Heart right ventricle (tissue), 16 donors: ENCODE data around the gene HS1BP3. TPM values are rescaled to one million over a fixed set of nuclear protein-coding genes. Genes with fewer than 3 reads are reported as not detected.

Experiments
- ATAC-seq, 8 donors: fragments of 200-7000 bp; cut with Tn5 transposase; one replicate each; pipeline ENCODE4 v1.9.1; 2020; ENCODE audit warnings: mild to moderate bottlenecking in 8 of 8, moderate library complexity in 8 of 8, moderate number of reproducible peaks in 1 of 8
- DNase-seq, 2 donors: peaks; one replicate each; pipeline ENCODE4 v3.0.0-alpha.2; 2020
- H3K27ac ChIP-seq, 10 donors: fragments of 200-600 bp; sonication (generic) in 2 of 10; one replicate each; pipeline versions ENCODE4 v1.5.0 to v1.8.0; 2020 to 2022; ENCODE audit warnings: mild to moderate bottlenecking in 3 of 10
- H3K27me3 ChIP-seq, 7 donors: fragments of 200-600 bp; one replicate each; pipeline ENCODE4 v1.8.0; 2021 to 2022; ENCODE audit warnings: mild to moderate bottlenecking in 2 of 7
- H3K36me3 ChIP-seq, 9 donors: fragments of 200-600 bp; sonication (generic) in 1 of 9; one replicate each; pipeline versions ENCODE4 v1.5.0 to v1.8.0; 2020 to 2022; ENCODE audit warnings: mild to moderate bottlenecking in 2 of 9
- H3K4me1 ChIP-seq, 9 donors: fragments of 200-600 bp; sonication (generic) in 1 of 9; one replicate each; pipeline versions ENCODE4 v1.5.0 to v1.8.0; 2020 to 2022; ENCODE audit warnings: mild to moderate bottlenecking in 4 of 9
- H3K4me3 ChIP-seq, 10 donors: fragments of 200-600 bp; sonication (generic) in 2 of 10; one replicate each; pipeline versions ENCODE4 v1.5.0 to v1.8.0; 2020 to 2022; ENCODE audit warnings: mild to moderate bottlenecking in 7 of 10, moderate library complexity in 2 of 10
- H3K9me3 ChIP-seq, 11 donors: fragments of 200-600 bp in 10 of 11; sonication (generic) in 2 of 11; one replicate each; pipeline versions ENCODE4 v1.5.0 to v1.8.0; 2013 to 2022; ENCODE audit warnings: mild to moderate bottlenecking in 2 of 11, control low read depth in 1 of 11, moderate library complexity in 1 of 11
- CTCF ChIP-seq, 9 donors: fragments of 200-600 bp; sonication (generic) in 2 of 9; IDR thresholded peaks; one replicate each; pipeline versions ENCODE4 v1.5.0 to v1.8.0; 2021 to 2022; ENCODE audit warnings: antibody characterized with exemption in 9 of 9, mild to moderate bottlenecking in 5 of 9, moderate library complexity in 1 of 9
- WGBS, 2 donors: extraction: QIAGEN DNeasy Blood & Tissue Kit; methylation state at CpG; one replicate each; pipeline ENCODE4 v1.1.7; 2013; ENCODE audit warnings: inconsistent platforms in 1 of 2; 5-methylcytosine and 5-hydroxymethylcytosine counted together
- intact Hi-C, 10 donors: fragments of 100-400 bp; cut with DNase I; formaldehyde crosslinking; loops; one replicate each; pipeline versions ENCODE4 v1.11.1 to v1.14.2; 2022
- long read RNA-seq, 3 donors: library from polyadenylated mRNA; unstranded; transcript quantifications; one replicate each; pipeline ENCODE4 v2.0.0, GENCODE V29; 2020 to 2021
- polyA plus RNA-seq, 2 donors: library from polyadenylated mRNA; stranded (reverse); fragments of 200-250 nt; gene quantifications; one replicate each; pipeline ENCODE4 v1.2.3, GENCODE V29; 2013
- total RNA-seq, 10 donors: library from RNA; stranded (reverse); fragmentation: NEBNext Ultra II Directional in 3 of 10; extraction: Animal tissue kit (Norgen Biotek cat#: 25700) in 3 of 10; gene quantifications; one replicate each; pipeline versions ENCODE4 v1.2.1 to v1.2.4, GENCODE V29; 2021 to 2023
- donor health status: Arrhythmogenic right ventricular cardiomyopathy.
- donor health status: ischemic (EF 13 %, LVEDD 7.1; RV severe dilation, severe dysfunction).
- donor health status: healthy with polysubstance abuse.
- donor health status: DM: no; HTN: yes; CAD: no.
- donor health status: DM: no; HTN: no; CAD: no.
- donor health status: ischemic (EF 25% LVEDD 6.9; RV normal size, moderate dysfunction).
- donor health status: ischemic (EF 25% LVEDD 5.7; RV mildly dilated, moderate dysfunction).
- donor health status: healthy.
- donor health status: DM: yes; HTN: yes; CAD: no.
- donor health status: Ischemic cardiomyopathy.
- donor health status: ischemic (EF 35%, LVEDD 5.7; RV mildly dilated, moderate dysfunction).
- donor health status: nonischemic (EF 11% LVEDD 7.7; RV severe dilation, severe dysfunction).
- donor health status: DM: yes; HTN: yes; CAD: no.
- donor health status: PGD.
- donor health status: ischemic (EF 29% LVEDD 5.4; RV normal size, mild dysfunction).
- donor health status: nonischemic (EF 23%, LVEDD 6.1; RV moderate dilation, normal function).

The HS1BP3 gene
- total RNA-seq (10 to 100 TPM; 11.3 to 26.3 (median 16.1) TPM), polyA plus RNA-seq (10 to 100 TPM; 16.8 to 24.6 TPM)
- long read RNA-seq, donor 1, transcript HS1BP3-201 (7 exons, 2,370 nt) = major isoform, 12 of 17 reads
- long read RNA-seq, donor 1, partial matches to known transcripts = 3 of 17 reads
- long read RNA-seq, donor 1, other reads (novel, unspliced or antisense) = 2 of 17 reads
- long read RNA-seq, donor 2, partial matches to known transcripts = 0 of 12 reads
- long read RNA-seq, donor 2, other reads (novel, unspliced or antisense) = 7 of 12 reads
- long read RNA-seq, donor 3, transcript HS1BP3-201 (7 exons, 2,370 nt) = major isoform, 44 of 82 reads
- long read RNA-seq, donor 3, partial matches to known transcripts = 20 of 82 reads
- long read RNA-seq, donor 3, other reads (novel, unspliced or antisense) = 18 of 82 reads

- intact Hi-C loops = loop anchor here in 1 of 10 donors (5.0 kb wide), 1 partner anchor 749 kb away; the partner anchor contains the start of gene TTC32
- Histone ChIP-seq H3K9me3 (no peaks in the 10 kb centered on the region), H3K27ac (peak within 1 kb of the TSS; percentile 22 to 97 (median 90)), H3K4me1 (peaks cover 3 to 39% (median 35%) of the 10 kb centered on the region in 9 donors), H3K27me3 (peaks cover 0 to 4% (median 0%) of the 10 kb centered on the region in 7 donors), H3K4me3 (peak within 1 kb of the TSS; percentile 72 to 99 (median 94)), H3K36me3 (peaks cover 0 to 8% (median 0%) of the 10 kb centered on the region in 9 donors)
- WGBS, 2 donors = 1% methylated on average over 66 to 72 of the region's 72 CpGs
- ATAC-seq (peak; percentile 91 to 98 (median 96)), DNase-seq (peak; percentile 79 to 88)
- TF ChIP-seq CTCF (IDR thresholded peaks at IDR 0.05) = peak; percentile 74 to 99 (median 92)
Measured at GRCh38 chr2:20650877-20651730, at the start of gene HS1BP3. Gene HS1BP3, minus strand, starts transcription at chr2:20651098. Its CDS starts 35 bp downstream, at chr2:20651063.

- Histone ChIP-seq H3K36me3 (peaks cover 0 to 12% (median 0%) of the 10 kb centered on the region in 9 donors), H3K4me3 (peak overlapping the region in 4 of 10 donors; percentile 10 to 27 (median 18)), H3K27me3 (no peaks in the 10 kb centered on the region), H3K27ac (peak overlapping the region in 5 of 10 donors; percentile 2 to 53 (median 42)), H3K4me1 (peaks cover 0 to 18% (median 8%) of the 10 kb centered on the region in 9 donors), H3K9me3 (no peaks in the 10 kb centered on the region)
- WGBS, 2 donors = 53 to 57% methylated on average over 4 of the region's 4 CpGs
- no peak for TF ChIP-seq CTCF (IDR thresholded peaks at IDR 0.05)
- peak in 2 of 8 donors; percentile 13 to 29 for ATAC-seq
- DNase-seq = no peak
- intact Hi-C loops = no loop called here
Measured at GRCh38 chr2:20698916-20699613, 48.2 kb upstream of the HS1BP3 start.

- Histone ChIP-seq H3K9me3 (no peaks in the 10 kb centered on the region), H3K27ac (no peak overlapping the region), H3K4me3 (no peak overlapping the region), H3K4me1 (peaks cover 0 to 18% (median 8%) of the 10 kb centered on the region in 9 donors), H3K36me3 (peaks cover 0 to 24% (median 0%) of the 10 kb centered on the region in 9 donors), H3K27me3 (no peaks in the 10 kb centered on the region)
- intact Hi-C loops = no loop called here
- 99 to 100% methylated on average over 2 of the region's 2 CpGs for WGBS, 2 donors
- no peak for TF ChIP-seq CTCF (IDR thresholded peaks at IDR 0.05)
- DNase-seq (no peak), ATAC-seq (no peak)
Measured at GRCh38 chr2:20697322-20697934, 46.5 kb upstream of the HS1BP3 start.
